SK-N-MC (cell line): ENCODE data around the gene JPH4.
"Not testable (repeated sequence)": the region's sequence is repeated elsewhere in the genome, so short reads cannot be mapped to it uniquely, and the experiment has no call there.

Experiments used
- DNase-seq: peaks from one replicate; pipeline ENCODE4 v3.0.0-alpha.2; 2011; ENCODE audit warnings: low read depth, low spot score
- H3K27ac ChIP-seq: fragments of 200-600 bp; sonication (generic); 2 replicates; pipeline ENCODE4 v1.5.1; 2016; ENCODE audit warnings: mixed run types
- H3K36me3 ChIP-seq: fragments of 200-600 bp; sonication (generic); 2 replicates; pipeline ENCODE4 v1.6.1; 2017; ENCODE audit warnings: antibody characterized with exemption, low read length, mixed read lengths; ENCODE audit not compliant: insufficient read depth
- H3K4me3 ChIP-seq: fragments of 200-600 bp; sonication (generic); 2 replicates; pipeline ENCODE4 v1.5.1; 2016
- H3K9ac ChIP-seq: fragments of 200-600 bp; sonication (generic); 2 replicates; pipeline ENCODE4 v1.8.0; 2017; ENCODE audit warnings: mixed run types, mixed read lengths; ENCODE audit not compliant: insufficient read length
- H3K9me3 ChIP-seq: fragments of 200-600 bp; sonication (generic); 2 replicates; pipeline ENCODE4 v1.6.1; 2017; ENCODE audit warnings: low read depth, mild to moderate bottlenecking, antibody characterized with exemption, low read length, moderate library complexity, mixed read lengths
- EZH2 ChIP-seq: fragments of 200-600 bp; sonication (generic); IDR thresholded peaks from one replicate; pipeline ENCODE4 v1.6.1; 2017; ENCODE audit warnings: antibody characterized with exemption
- FOXP2 ChIP-seq: optimal IDR thresholded peaks from 2 replicates; pipeline ENCODE3; 2011; ENCODE audit warnings: mild to moderate bottlenecking, moderate library complexity; ENCODE audit not compliant: insufficient read depth; ENCODE audit errors: extremely low read length, control extremely low read depth
- POLR2AphosphoS5 ChIP-seq: IDR thresholded peaks from 2 replicates; pipeline ENCODE4 v1.6.1; 2012; ENCODE audit warnings: mild to moderate bottlenecking, low read depth, low read length, borderline replicate concordance

The JPH4 gene

DNA sequence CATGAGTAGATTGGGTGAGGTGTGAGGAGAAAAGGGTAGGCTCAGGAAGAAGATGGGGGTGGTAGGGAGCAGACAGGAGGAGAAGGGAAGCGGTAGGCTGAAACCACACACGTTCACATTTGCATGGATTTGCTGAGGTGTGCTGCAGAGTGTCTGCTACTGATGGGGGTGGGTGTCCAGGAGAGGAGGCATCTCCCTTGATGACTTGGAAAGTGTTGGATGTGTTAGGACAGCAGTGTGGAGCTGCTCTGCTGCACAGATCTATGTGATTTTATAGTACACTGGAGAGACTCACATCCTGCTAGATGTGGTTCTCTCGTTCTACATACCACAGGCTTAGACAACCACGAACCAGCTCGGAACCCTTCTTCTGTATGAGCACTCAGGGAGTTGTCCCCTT is 36.3 kb downstream of the JPH4 start:
- TF ChIP-seq FOXP2 (no peak), EZH2 (no peak), POLR2AphosphoS5 (no peak)
- Histone ChIP-seq H3K36me3 (no peaks in the 10 kb centered on the region), H3K4me3 (no peak overlapping the region), H3K27ac (no peak overlapping the region), H3K9me3 (no peaks in the 10 kb centered on the region), H3K9ac (no peak overlapping the region)
- no peak for DNase-seq

DNA sequence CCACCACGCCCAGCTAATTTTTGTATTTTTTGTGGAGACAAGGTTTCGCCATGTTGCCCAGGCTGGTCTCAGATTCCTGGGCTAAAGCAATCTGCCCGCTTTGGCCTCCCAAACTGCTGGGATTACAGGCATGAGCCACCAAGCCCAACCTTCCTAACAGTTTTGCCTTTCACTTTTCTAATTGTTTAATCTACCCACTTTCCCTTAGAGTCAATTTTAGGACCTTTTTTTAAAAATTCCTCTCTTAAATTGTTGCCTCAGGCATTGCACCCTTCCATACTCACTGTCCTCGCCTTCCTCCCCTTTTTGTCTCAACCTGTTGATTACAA is 38.5 kb downstream of the JPH4 start:
- Histone ChIP-seq H3K9me3 (no peaks in the 10 kb centered on the region), H3K4me3 (no peak overlapping the region), H3K9ac (no peak overlapping the region), H3K36me3 (no peaks in the 10 kb centered on the region), H3K27ac (no peak overlapping the region)
- TF ChIP-seq EZH2 (no peak), FOXP2 (no peak), POLR2AphosphoS5 (no peak)
- no peak for DNase-seq

DNA sequence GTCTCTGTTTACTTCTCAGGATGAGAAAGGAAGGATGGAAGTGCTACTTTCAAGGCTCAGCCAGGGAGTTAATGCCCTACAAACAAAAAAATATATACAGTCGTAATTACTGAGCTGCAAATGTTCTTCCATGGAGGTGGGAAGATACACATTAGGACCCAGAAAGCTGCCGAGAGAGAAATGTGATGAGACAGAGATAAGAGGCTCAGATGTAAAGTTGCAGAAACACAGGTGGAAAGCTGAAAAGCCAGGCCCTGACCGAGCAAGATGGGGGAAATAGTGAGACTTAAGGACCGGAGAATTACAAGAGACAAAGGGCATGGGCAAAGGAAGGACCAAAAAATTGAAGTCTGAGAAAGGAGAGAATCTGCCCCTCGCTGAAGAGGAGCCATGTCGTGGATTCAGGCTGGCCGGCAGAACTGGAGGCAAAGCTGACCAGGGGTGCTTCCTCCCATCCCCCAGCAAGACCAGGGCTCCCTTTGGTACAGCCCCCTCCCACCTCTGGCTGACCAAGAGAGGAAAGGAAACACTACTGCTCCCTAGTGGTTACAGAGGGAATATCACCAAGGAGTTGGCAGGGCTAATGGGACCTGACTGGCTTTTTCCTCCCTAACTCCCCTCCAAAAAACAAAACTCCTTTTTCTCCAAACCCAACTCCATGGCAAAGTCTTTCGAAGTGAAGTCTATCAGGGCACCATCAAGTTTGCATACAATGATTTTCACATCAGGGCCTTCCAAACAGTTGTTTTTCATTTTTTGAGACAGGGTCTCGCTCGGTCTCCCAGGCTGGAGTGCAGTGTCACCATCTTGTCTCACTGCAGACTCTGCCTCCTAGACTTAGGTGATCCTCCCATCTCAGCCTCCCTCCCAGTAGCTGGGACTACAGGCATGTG is 39.1 kb downstream of the JPH4 start:
- no peak for DNase-seq
- TF ChIP-seq FOXP2: no peak
- no peak for TF ChIP-seq POLR2AphosphoS5
- no peak for TF ChIP-seq EZH2
- H3K9ac ChIP-seq: no peak overlapping the region
- no peaks in the 10 kb centered on the region for H3K36me3 ChIP-seq
- no peak overlapping the region for H3K4me3 ChIP-seq
- H3K27ac ChIP-seq: no peak overlapping the region
- no peaks in the 10 kb centered on the region for H3K9me3 ChIP-seq

DNA sequence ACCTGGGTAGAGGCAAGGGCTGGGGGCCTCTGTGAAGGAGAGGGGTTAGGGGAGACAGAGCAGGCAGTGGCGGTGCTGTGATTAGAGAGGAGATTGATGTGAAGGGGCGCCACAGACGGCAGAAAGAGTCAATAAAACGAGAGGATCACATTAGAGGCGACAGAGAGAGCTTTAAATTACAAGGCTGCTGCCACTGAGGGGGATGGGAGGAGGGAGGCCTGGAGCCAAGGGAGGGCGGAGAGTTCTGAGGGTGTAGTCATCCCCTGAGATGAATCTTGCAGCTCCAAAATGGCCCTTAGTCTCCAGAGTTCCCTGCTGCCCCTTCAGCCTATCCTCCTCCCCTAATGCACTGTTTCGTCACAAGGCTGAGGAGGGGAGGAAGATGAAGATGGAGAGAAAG is 39.8 kb downstream of the JPH4 start:
- Histone ChIP-seq H3K4me3 (no peak overlapping the region), H3K9me3 (no peaks in the 10 kb centered on the region), H3K27ac (no peak overlapping the region), H3K36me3 (no peaks in the 10 kb centered on the region), H3K9ac (no peak overlapping the region)
- TF ChIP-seq POLR2AphosphoS5 (no peak), EZH2 (no peak), FOXP2 (no peak)
- DNase-seq: no peak

DNA sequence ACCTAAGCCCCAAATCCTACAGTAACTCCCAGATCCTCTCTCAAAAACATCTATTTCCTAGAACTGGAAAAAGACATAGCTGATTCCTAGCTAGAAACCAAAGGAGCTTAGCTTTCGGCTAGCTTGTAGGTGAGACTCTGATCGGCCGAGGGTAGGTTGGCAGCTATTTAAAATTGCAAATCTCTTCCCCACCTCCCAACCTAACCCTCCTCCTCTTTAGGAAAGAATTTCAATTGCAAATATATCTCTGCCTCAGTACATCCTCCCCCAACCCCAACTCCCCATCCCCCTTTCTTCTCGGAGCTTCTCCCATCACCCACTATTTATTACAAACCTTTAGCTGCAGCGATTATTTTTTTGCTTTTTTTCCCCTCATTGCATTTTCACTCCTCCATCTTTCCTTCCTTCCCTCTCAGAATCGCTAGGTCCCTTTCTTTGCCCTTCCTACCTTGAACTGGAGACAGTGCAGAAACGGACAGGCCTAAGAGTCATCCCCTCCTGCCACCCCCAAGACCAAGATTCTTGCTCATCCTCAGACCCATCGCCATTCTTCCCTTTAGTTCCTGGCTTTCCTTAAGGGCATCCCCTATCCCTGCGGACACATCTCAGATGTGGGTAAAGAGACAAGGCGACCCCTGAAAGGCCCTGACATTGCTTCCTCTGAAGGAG is 40.4 kb downstream of the JPH4 start:
- Histone ChIP-seq H3K9me3 (no peaks in the 10 kb centered on the region), H3K4me3 (no peak overlapping the region), H3K36me3 (no peaks in the 10 kb centered on the region), H3K9ac (no peak overlapping the region), H3K27ac (no peak overlapping the region)
- no peak for DNase-seq
- TF ChIP-seq FOXP2 (no peak), EZH2 (no peak), POLR2AphosphoS5 (no peak)

DNA sequence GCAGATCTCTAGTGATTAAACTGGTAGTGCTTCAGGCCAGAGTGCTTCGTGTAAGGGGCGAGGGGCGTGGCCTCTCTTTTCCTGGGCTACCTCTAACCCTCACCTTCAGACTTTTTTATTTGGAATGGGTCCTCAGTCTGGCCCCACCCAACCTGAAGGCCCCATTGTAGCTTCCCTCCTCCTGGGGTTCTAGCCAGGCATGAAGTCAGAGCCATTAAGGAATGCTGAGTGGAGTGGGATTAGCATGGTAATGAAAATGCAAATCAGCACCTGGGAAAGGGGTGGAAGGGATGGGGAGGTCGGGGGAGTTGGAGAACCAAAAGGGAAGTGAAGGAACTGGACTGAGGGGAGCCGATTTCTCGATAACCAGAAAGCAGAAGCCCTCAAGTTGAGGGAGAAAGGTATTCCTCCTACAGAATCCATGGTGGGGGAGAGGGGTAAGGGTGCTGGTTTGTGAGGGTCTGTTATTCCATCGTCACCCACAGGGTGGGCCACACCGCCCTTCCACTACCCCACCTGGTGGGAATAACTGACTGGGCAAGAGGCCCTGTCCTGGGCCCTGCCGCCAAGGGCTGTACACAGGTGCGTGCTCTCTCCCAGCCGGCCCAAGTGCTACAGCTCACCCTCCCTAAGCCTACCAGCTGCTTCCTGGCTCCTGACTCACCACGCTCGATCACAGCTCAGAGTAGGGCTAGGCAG is 41.1 kb downstream of the JPH4 start:
- H3K27ac ChIP-seq: no peak overlapping the region
- H3K36me3 ChIP-seq: no peaks in the 10 kb centered on the region
- H3K4me3 ChIP-seq: no peak overlapping the region
- DNase-seq: no peak
- TF ChIP-seq POLR2AphosphoS5 (no peak), FOXP2 (no peak), EZH2 (no peak)
- H3K9ac ChIP-seq: no peak overlapping the region
- H3K9me3 ChIP-seq: no peaks in the 10 kb centered on the region

DNA sequence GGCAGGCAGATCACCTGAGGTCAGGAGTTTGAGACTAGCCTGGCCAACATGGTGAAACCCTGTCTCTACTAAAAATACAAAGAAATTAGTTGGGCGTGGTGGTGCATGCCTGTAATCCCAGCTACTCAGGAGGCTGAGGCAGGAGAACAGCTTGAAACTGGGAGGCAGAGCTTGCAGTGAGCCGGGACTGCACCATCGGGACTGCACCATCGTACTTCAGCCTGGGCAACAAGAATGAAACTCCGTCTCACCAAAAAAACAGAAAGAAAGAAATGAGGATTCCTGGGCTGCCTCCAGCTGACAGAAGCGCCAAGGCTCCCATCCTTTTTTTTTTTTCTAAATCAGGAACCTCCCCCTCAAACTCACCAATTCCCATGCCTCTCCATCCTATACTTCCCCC is 41.7 kb downstream of the JPH4 start:
- not testable (repeated sequence) for H3K4me3 ChIP-seq, DNase-seq, H3K9ac ChIP-seq, H3K9me3 ChIP-seq, H3K27ac ChIP-seq, H3K36me3 ChIP-seq

DNA sequence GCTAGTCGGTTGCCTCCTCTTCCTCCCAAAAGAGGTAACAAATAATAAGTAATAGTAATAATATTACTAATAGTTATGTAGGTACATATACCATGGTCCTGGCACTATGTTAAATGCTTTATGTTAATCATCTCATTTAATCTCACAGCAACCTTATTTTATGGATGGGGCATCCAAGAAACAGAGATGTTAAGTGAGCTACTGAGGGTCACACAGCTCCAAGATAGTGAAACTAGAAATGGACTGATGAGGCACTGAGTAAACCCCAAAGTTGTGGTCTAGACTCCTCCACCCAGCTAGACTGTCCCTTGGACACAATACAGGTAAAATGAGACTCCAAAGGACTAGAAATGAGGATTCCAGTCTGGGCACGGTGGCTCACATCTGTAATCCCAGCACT is 42.1 kb downstream of the JPH4 start:
- H3K9me3 ChIP-seq: no peaks in the 10 kb centered on the region
- DNase-seq: no peak
- H3K9ac ChIP-seq: no peak overlapping the region
- no peak for TF ChIP-seq FOXP2
- TF ChIP-seq EZH2: no peak
- TF ChIP-seq POLR2AphosphoS5: no peak
- H3K27ac ChIP-seq: no peak overlapping the region
- no peaks in the 10 kb centered on the region for H3K36me3 ChIP-seq
- no peak overlapping the region for H3K4me3 ChIP-seq
